ENCODE data around the gene AHCYL2.

AHCYL2 gene

DNA sequence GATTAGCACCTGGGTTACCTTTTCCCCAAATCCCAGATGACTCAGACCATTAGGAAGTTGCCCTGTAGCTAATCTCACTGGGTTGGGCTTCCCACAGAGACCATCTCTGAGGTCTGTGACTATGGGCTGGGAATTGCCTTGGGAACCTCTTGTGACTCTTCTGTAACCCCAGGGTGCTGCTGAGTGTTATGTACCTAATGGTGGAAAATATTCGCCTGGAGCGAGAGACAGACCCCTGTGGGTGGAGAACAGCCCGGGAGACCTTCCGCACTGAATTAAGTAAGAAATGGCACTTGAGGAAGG lies 229.4 kb downstream of the AHCYL2 start:
- H3K4me3 ChIP-seq (ENCODE audit: low read depth, low read length): no peak overlapping the region
- TF ChIP-seq, protein P1, sequence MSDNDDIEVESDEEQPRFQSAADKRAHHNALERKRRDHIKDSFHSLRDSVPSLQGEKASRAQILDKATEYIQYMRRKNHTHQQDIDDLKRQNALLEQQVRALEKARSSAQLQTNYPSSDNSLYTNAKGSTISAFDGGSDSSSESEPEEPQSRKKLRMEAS (IDR thresholded peaks at IDR 0.05; ENCODE audit: low read depth, low read length): no peak
- TF ChIP-seq MYC (IDR thresholded peaks at IDR 0.05; ENCODE audit: low read depth, low read length): no peak
- TF ChIP-seq POLR2A (IDR thresholded peaks at IDR 0.05; ENCODE audit: extremely low read depth, insufficient read length): no peak
- TF ChIP-seq CTCF (IDR thresholded peaks at IDR 0.05; ENCODE audit: low read depth, low read length): no peak
- DNase-seq (ENCODE audit: low read depth): no peak

DNA sequence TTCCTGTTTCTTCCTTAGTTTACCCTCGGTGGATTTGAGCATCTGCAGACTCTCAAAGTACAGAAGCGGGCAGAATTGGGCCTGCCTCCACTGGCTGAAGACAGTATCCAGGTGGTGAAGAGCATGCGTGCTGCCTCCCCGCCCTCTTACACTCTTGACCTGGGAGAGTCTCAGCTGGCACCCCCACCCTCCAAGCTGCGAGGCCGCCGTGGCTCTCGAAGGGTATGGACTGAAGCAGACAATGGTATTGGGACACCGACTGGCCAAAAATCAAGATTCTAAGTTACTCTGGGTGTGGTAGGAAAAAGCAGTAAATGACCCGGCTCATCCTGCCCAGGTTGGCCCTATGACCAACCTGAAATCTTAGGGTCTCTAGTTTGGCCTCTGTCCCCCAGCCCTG lies 231.6 kb downstream of the AHCYL2 start:
- TF ChIP-seq POLR2A (IDR thresholded peaks at IDR 0.05; ENCODE audit: extremely low read depth, insufficient read length) (no peak), MYC (IDR thresholded peaks at IDR 0.05; ENCODE audit: low read depth, low read length) (no peak), CTCF (IDR thresholded peaks at IDR 0.05; ENCODE audit: low read depth, low read length) (no peak)
- TF ChIP-seq, protein P1 (IDR thresholded peaks at IDR 0.05; ENCODE audit: low read depth, low read length): no peak
- no peak overlapping the region for H3K4me3 ChIP-seq (ENCODE audit: low read depth, low read length)
- no peak for DNase-seq (ENCODE audit: low read depth)

DNA sequence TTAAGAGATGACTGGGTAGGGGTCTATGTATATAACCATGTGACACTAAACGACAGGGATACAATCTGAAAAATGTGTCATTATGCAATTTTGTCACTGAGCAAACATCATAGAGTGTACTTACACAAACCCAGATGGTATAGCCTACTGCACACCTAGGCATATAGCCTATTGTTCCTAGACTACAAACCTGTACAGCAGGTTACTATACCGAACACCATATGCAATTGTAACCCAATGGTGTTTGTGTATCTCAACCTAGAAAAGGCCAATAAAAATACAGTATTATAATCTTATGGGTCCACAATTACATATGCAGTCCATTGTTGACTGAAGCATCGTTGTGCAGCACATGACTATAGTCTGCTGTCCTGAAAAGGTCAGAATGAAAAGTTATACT lies 232.3 kb downstream of the AHCYL2 start:
- TF ChIP-seq POLR2A (IDR thresholded peaks at IDR 0.05; ENCODE audit: extremely low read depth, insufficient read length): no peak
- TF ChIP-seq CTCF (IDR thresholded peaks at IDR 0.05; ENCODE audit: low read depth, low read length): no peak
- TF ChIP-seq MYC (IDR thresholded peaks at IDR 0.05; ENCODE audit: low read depth, low read length): no peak
- TF ChIP-seq, protein P1 (IDR thresholded peaks at IDR 0.05; ENCODE audit: low read depth, low read length): no peak
- H3K4me3 ChIP-seq (ENCODE audit: low read depth, low read length): no peak overlapping the region
- DNase-seq (ENCODE audit: low read depth): no peak

DNA sequence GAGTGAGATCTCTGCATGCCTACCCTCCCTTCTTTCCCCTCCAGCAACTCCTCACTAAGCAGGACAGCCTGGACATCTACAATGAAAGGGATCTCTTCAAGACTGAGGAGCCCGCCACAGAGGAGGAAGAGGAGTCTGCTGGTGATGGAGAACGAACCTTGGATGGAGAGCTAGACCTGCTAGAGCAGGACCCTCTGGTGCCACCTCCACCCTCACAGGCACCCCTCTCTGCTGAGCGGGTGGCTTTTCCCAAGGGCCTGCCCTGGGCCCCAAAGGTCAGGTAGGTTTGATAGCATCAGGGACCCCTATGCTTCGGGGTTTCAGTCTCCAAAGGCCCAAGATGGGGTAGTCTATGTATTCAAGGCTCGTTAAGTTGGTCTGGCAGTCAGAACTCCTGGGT lies 233.3 kb downstream of the AHCYL2 start:
- TF ChIP-seq CTCF (IDR thresholded peaks at IDR 0.05; ENCODE audit: low read depth, low read length) (no peak), MYC (IDR thresholded peaks at IDR 0.05; ENCODE audit: low read depth, low read length) (no peak), POLR2A (IDR thresholded peaks at IDR 0.05; ENCODE audit: extremely low read depth, insufficient read length) (no peak)
- TF ChIP-seq, protein P1 (IDR thresholded peaks at IDR 0.05; ENCODE audit: low read depth, low read length): no peak
- no peak for DNase-seq (ENCODE audit: low read depth)

DNA sequence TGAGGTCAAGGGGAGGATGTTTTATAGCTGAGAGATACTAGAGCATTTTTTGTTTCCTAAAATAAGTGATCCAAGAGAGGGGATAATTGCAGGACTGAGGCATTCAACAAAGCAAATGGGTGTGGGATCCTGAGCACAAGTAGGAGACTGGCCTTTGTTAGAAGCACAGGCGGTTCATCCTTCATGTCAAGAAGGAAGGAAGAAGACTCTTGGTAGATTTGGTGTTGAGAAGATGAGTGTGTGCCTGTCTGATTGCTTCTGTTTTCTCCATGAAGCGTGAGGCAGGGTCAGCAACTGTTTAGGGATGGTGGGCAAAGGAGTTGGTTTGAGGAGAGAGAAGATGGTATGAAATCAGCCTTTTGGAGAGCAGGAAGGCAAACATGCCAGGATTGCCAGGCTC lies 237.0 kb downstream of the AHCYL2 start:
- H3K4me3 ChIP-seq (ENCODE audit: low read depth, low read length): no peak overlapping the region
- TF ChIP-seq POLR2A (IDR thresholded peaks at IDR 0.05; ENCODE audit: extremely low read depth, insufficient read length): no peak
- no peak for TF ChIP-seq MYC (IDR thresholded peaks at IDR 0.05; ENCODE audit: low read depth, low read length)
- TF ChIP-seq CTCF (IDR thresholded peaks at IDR 0.05; ENCODE audit: low read depth, low read length): no peak
- TF ChIP-seq, protein P1 (IDR thresholded peaks at IDR 0.05; ENCODE audit: low read depth, low read length): no peak
- DNase-seq (ENCODE audit: low read depth): no peak

More for the DNA sequence above, 233.3 kb downstream of the AHCYL2 start:
- H3K4me3 ChIP-seq (ENCODE audit: low read depth, low read length): no peak overlapping the region

DNA sequence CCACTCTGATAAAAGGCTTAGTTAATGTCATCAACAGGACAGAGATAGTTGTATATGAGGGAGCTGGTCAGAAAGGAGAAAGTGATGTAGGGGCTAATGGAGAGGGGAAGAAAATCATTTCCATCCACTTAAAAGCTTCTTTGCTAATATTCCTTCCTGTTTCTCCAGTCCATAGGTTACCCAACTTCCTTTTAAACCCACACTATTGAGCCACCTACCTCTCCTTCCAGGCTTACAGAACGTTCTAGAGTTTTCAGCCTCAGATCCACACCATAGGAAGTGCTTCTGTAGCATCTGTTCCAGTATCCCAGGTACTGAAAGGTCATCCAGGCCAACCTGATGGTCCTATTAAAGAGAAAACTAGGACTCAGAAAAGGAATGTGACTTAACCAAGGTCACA lies 237.6 kb downstream of the AHCYL2 start:
- H3K4me3 ChIP-seq (ENCODE audit: low read depth, low read length): no peak overlapping the region
- peak; percentile 28 for DNase-seq (ENCODE audit: low read depth)
- TF ChIP-seq POLR2A (IDR thresholded peaks at IDR 0.05; ENCODE audit: extremely low read depth, insufficient read length) (no peak), MYC (IDR thresholded peaks at IDR 0.05; ENCODE audit: low read depth, low read length) (no peak), CTCF (IDR thresholded peaks at IDR 0.05; ENCODE audit: low read depth, low read length) (no peak)
- TF ChIP-seq, protein P1 (IDR thresholded peaks at IDR 0.05; ENCODE audit: low read depth, low read length): no peak

Measured in NB4 (cell line).